PC-3 (cell line): ENCODE results near the gene S100A16. TPM values are rescaled to one million over a fixed set of nuclear protein-coding genes. Genes with fewer than 3 reads are reported as not detected.

ENCODE experiments used
- ATAC-seq: fragments of 200-7000 bp; cut with Tn5 transposase; 2 replicates; pipeline ENCODE4 v1.9.1; 2020; ENCODE audit warnings: mild to moderate bottlenecking, moderate library complexity
- BruUV-seq: library from RNA; stranded (reverse); fragments of 400-500 nt; replicated peaks from 2 replicates; lab custom pipeline; 2021; lab: Mats Ljungman, UMichigan
- CTCF ChIA-PET: fragments of 300-600 bp; sonication (Branson Sonifier 250); formaldehyde crosslinking; loops from one replicate; lab custom pipeline; 2022; ENCODE audit warnings: antibody characterized with exemption; lab: Charles Lee
- POLR2A ChIA-PET: fragments of 300-600 bp; sonication (Branson Sonifier 250); formaldehyde crosslinking; loops from one replicate; lab custom pipeline; 2022; ENCODE audit warnings: antibody characterized with exemption; ENCODE audit not compliant: unreplicated experiment; lab: Charles Lee
- DNase-seq: peaks from one replicate; pipeline ENCODE4 v3.0.0-alpha.2; 2015
- H2AFZ ChIP-seq: fragments of 300-600 bp; sonication (generic); 2 replicates; pipeline ENCODE4 v1.6.0; 2016; ENCODE audit warnings: antibody characterized with exemption, low read length
- H3F3A ChIP-seq: fragments of 300-600 bp; sonication (generic); one replicate; pipeline ENCODE4 v1.6.0; 2017; ENCODE audit warnings: antibody characterized with exemption, low read length, control low read depth, mild to moderate bottlenecking; ENCODE audit not compliant: unreplicated experiment
- H3K27ac ChIP-seq: fragments of 300-600 bp; sonication (generic); 2 replicates; pipeline ENCODE4 v1.5.1; 2016; ENCODE audit warnings: mild to moderate bottlenecking, low read length
- H3K27me3 ChIP-seq: fragments of 300-600 bp; sonication (generic); 2 replicates; pipeline ENCODE4 v1.6.1; 2016; ENCODE audit warnings: low read length, mixed read lengths
- H3K36me3 ChIP-seq: fragments of 300-600 bp; sonication (generic); 2 replicates; pipeline ENCODE4 v1.6.1; 2016; ENCODE audit warnings: low read depth, mixed run types, low read length, mixed read lengths
- H3K4me1 ChIP-seq: fragments of 300-600 bp; sonication (generic); 2 replicates; pipeline ENCODE4 v1.5.1; 2016; ENCODE audit warnings: low read length; ENCODE audit not compliant: insufficient read depth
- H3K4me2 ChIP-seq: fragments of 300-600 bp; sonication (generic); 2 replicates; pipeline ENCODE4 v1.6.0; 2016; ENCODE audit warnings: low read length
- H3K4me3 ChIP-seq: fragments of 300-600 bp; sonication (generic); 2 replicates; pipeline ENCODE4 v1.5.1; 2016; ENCODE audit warnings: mild to moderate bottlenecking, low read length, mixed read lengths
- H3K79me2 ChIP-seq: fragments of 300-600 bp; sonication (generic); 2 replicates; pipeline ENCODE4 v1.6.1; 2017; ENCODE audit warnings: low read length, mixed read lengths
- H3K9ac ChIP-seq: fragments of 300-600 bp; sonication (generic); 2 replicates; pipeline ENCODE4 v1.6.0; 2016; ENCODE audit warnings: mild to moderate bottlenecking, low read length
- H3K9me2 ChIP-seq: fragments of 300-600 bp; sonication (generic); replicated peaks from 2 replicates; pipeline ENCODE4 v1.6.1; 2016; ENCODE audit warnings: mixed run types, low read length, mixed read lengths
- H3K9me3 ChIP-seq: fragments of 300-600 bp; sonication (generic); 2 replicates; pipeline ENCODE4 v1.6.1; 2016; ENCODE audit warnings: low read length, mixed read lengths
- H4K20me1 ChIP-seq: fragments of 300-600 bp; sonication (generic); 2 replicates; pipeline ENCODE4 v1.6.1; 2016; ENCODE audit warnings: low read length, mixed read lengths
- EZH2 ChIP-seq: fragments of 300-600 bp; sonication (generic); IDR thresholded peaks from one replicate; pipeline ENCODE4 v1.6.1; 2017; ENCODE audit warnings: antibody characterized with exemption, mild to moderate bottlenecking, low read length; ENCODE audit not compliant: unreplicated experiment
- EZH2phosphoT487 ChIP-seq: fragments of 300-600 bp; sonication (generic); IDR thresholded peaks from 2 replicates; pipeline ENCODE4 v1.6.1; 2018; ENCODE audit warnings: mild to moderate bottlenecking, antibody characterized with exemption, low read length, borderline replicate concordance
- intact Hi-C: fragments of 100-400 bp; cut with micrococcal nuclease; formaldehyde crosslinking; loops from 2 replicates; pipeline ENCODE4 v1.9.0; 2023
- total RNA-seq: library from RNA; depleted of rRNA; stranded (reverse); fragments of >200 nt; gene quantifications from 2 replicates; pipeline ENCODE4 v1.2.3, GENCODE V29; 2014
- TF ChIP-seq, protein P1 (sequence below): fragments of 300-600 bp; sonication (generic); conservative IDR thresholded peaks from 2 replicates; pipeline ENCODE4 v1.5.1; 2017; ENCODE audit warnings: antibody characterized with exemption, low read depth, mild to moderate bottlenecking, low read length

Gene S100A16
- total RNA-seq, 1 experiment from 2014 or later: 1,254 TPM

DNA sequence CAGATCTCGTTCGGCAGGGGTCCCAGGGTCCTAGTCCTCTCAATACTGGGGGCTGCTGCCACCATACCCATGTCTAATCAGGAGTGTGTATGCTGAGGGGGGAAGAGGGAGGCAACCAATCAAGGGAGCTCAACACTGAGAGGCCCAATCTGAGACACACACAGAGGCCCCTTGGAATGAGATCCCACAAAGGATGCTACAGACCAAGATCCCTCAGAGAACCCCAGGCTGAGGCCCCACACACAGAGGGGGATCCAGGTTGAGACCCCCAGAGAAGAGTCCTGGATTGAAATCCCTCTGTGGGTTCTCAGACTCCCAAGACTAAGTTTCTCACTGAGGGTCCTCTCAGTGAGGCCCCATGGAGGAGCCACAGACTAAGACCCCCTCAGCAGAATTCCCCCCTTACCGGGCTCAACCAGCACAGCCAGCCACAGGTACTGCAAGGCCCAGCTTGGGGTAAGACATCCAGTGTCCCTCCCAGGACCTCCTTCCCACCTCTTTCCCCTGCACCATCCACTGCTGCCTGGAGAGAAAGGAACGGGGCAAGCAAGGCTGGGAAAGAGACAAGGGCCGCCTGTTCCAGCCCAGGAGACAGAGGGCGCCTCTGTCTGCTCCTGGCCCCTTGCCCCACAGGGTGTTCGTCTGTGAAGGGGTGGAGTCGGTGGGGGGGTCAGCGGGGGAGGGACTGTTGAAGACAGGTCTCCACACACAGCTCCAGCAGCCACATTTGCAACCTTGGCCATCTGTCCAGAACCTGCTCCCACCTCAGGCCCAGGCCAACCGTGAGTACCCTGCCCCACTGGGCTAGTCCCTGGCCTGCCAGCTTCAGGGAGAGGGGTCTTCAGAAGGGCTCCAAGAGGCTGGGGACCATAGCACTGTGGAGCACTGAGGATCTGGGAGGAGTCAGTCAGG, 15.0 kb upstream of the S100A16 start, which contains the start of gene S100A1:
S100A1 (plus strand) TSS at position 720 of the 912 bp plus-strand sequence. CDS start 2,088 bp downstream, outside the sequence.
- POLR2A ChIA-PET: interaction anchor here (0.5 to 1.6 kb wide), 13 partner anchors 10 to 293 kb away, joined by 3 to 25 read pairs (median 5); partner anchors contain the start of genes ILF2, INTS3 and S100A16
- peaks cover 21% of the 10 kb centered on the region; the same call in 1 of the 2 replicates for H3K36me3 ChIP-seq
- H2AFZ ChIP-seq: peak within 1 kb of the TSS; percentile 51
- ATAC-seq (peak; percentile 23), DNase-seq (no peak)
- intact Hi-C loops: loop anchor here (2.0 kb wide), 1 partner anchor 15 kb away; the partner anchor contains the start of gene S100A16
- peaks cover 35% of the 10 kb centered on the region for H3K4me1 ChIP-seq
- H3K27me3 ChIP-seq: no peaks in the 10 kb centered on the region
- H4K20me1 ChIP-seq: no peaks in the 10 kb centered on the region
- no peak for TF ChIP-seq EZH2
- TF ChIP-seq EZH2phosphoT487: no peak
- TF ChIP-seq, protein P1, sequence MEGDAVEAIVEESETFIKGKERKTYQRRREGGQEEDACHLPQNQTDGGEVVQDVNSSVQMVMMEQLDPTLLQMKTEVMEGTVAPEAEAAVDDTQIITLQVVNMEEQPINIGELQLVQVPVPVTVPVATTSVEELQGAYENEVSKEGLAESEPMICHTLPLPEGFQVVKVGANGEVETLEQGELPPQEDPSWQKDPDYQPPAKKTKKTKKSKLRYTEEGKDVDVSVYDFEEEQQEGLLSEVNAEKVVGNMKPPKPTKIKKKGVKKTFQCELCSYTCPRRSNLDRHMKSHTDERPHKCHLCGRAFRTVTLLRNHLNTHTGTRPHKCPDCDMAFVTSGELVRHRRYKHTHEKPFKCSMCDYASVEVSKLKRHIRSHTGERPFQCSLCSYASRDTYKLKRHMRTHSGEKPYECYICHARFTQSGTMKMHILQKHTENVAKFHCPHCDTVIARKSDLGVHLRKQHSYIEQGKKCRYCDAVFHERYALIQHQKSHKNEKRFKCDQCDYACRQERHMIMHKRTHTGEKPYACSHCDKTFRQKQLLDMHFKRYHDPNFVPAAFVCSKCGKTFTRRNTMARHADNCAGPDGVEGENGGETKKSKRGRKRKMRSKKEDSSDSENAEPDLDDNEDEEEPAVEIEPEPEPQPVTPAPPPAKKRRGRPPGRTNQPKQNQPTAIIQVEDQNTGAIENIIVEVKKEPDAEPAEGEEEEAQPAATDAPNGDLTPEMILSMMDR: no peak; the same call in 1 of the 2 replicates
- no TSS peak for BruUV-seq
- H3K9me3 ChIP-seq: no peaks in the 10 kb centered on the region
- peak within 1 kb of the TSS; percentile 84 for H3K4me3 ChIP-seq
- peak within 1 kb of the TSS; percentile 96 for H3K4me2 ChIP-seq
- H3F3A ChIP-seq: no peaks in the 10 kb centered on the region
- H3K9ac ChIP-seq: peak within 1 kb of the TSS; percentile 88
- CTCF ChIA-PET: interaction anchor here (0.6 to 2.1 kb wide), 10 partner anchors 10 to 548 kb away, joined by 3 to 18 read pairs (median 5); partner anchors contain the start of gene S100A16
- no peaks in the 10 kb centered on the region for H3K9me2 ChIP-seq
- peak within 1 kb of the TSS; percentile 79 for H3K27ac ChIP-seq
- H3K79me2 ChIP-seq: peaks cover 37% of the 10 kb centered on the region

GRCh38 chr1:153626904-153627714, 14.2 kb upstream of the S100A16 start, which contains the start of gene S100A13:
Gene S100A13, minus strand, starts transcription at chr1:153627505. Its CDS starts 1,033 bp downstream, at chr1:153626472.
- peak within 1 kb of the TSS; percentile 51 for H2AFZ ChIP-seq
- H4K20me1 ChIP-seq: no peaks in the 10 kb centered on the region
- ATAC-seq (peak; percentile 88), DNase-seq (peak; percentile 97)
- H3K36me3 ChIP-seq: peaks cover 29% of the 10 kb centered on the region
- H3K27me3 ChIP-seq: no peaks in the 10 kb centered on the region
- POLR2A ChIA-PET: interaction anchor here (0.5 to 1.6 kb wide), 15 partner anchors 9 to 294 kb away, joined by 3 to 25 read pairs (median 4); partner anchors contain the start of genes ILF2, INTS3 and S100A16
- TF ChIP-seq, protein P1: peak; percentile 95
- TF ChIP-seq EZH2phosphoT487 (no peak), EZH2 (no peak)
- intact Hi-C loops: loop anchor here (2.0 kb wide), 1 partner anchor 14 kb away; the partner anchor contains the start of gene S100A16
- peak within 1 kb of the TSS; percentile 84 for H3K4me3 ChIP-seq
- no peaks in the 10 kb centered on the region for H3K9me3 ChIP-seq
- TSS peak; percentile 73 for BruUV-seq
- H3K9ac ChIP-seq: peak within 1 kb of the TSS; percentile 88
- H3K79me2 ChIP-seq: peaks cover 36% of the 10 kb centered on the region
- H3F3A ChIP-seq: no peaks in the 10 kb centered on the region
- H3K9me2 ChIP-seq: no peaks in the 10 kb centered on the region
- peaks cover 33% of the 10 kb centered on the region for H3K4me1 ChIP-seq
- CTCF ChIA-PET: interaction anchor here (0.6 to 2.1 kb wide), 10 partner anchors 9 to 549 kb away, joined by 3 to 18 read pairs (median 5); partner anchors contain the start of gene S100A16
- peak within 1 kb of the TSS; percentile 79 for H3K27ac ChIP-seq
- peak within 1 kb of the TSS; percentile 96 for H3K4me2 ChIP-seq
